Astrocyte (in vitro differentiated cells and primary cell): ENCODE measurements around the gene APCS. TPM values are rescaled to one million over a fixed set of nuclear protein-coding genes. Genes with fewer than 3 reads are reported as not detected.

Experiments
- DNase-seq: peaks from one replicate; pipeline ENCODE4 v3.0.0-alpha.2; 2010; ENCODE audit warnings: low read depth
- FAIRE-seq: peaks from 2 replicates; lab custom pipeline; 2011; peaks lifted over from hg19 to GRCh38; lab: Jason Lieb, UNC
- H2AFZ ChIP-seq: 2 replicates; pipeline ENCODE4 v1.6.0; 2012; ENCODE audit warnings: low read depth, low read length, inconsistent platforms
- H3K27ac ChIP-seq: 2 replicates; pipeline ENCODE4 v1.5.1; 2011; ENCODE audit warnings: low read depth, low read length, inconsistent platforms
- H3K27me3 ChIP-seq: 2 replicates; pipeline ENCODE4 v1.6.0; 2011; ENCODE audit warnings: low read length, inconsistent platforms; ENCODE audit not compliant: insufficient read depth
- H3K36me3 ChIP-seq: 2 replicates; pipeline ENCODE4 v1.5.1; 2011; ENCODE audit warnings: low read length, inconsistent platforms; ENCODE audit not compliant: insufficient read depth
- H3K4me1 ChIP-seq: 2 replicates; pipeline ENCODE4 v1.5.1; 2011; ENCODE audit warnings: low read length, inconsistent platforms; ENCODE audit not compliant: insufficient read depth
- H3K4me2 ChIP-seq: 2 replicates; pipeline ENCODE4 v1.6.0; 2012; ENCODE audit warnings: low read length, inconsistent platforms
- H3K4me3 ChIP-seq: 2 replicates; pipeline ENCODE4 v1.5.1; 2011; ENCODE audit warnings: low read depth, mild to moderate bottlenecking, low read length, inconsistent platforms; ENCODE audit not compliant: insufficient read depth
- H3K79me2 ChIP-seq: 2 replicates; pipeline ENCODE4 v1.6.0; 2012; ENCODE audit warnings: mild to moderate bottlenecking, low read length, inconsistent platforms; ENCODE audit not compliant: insufficient read depth
- H3K9ac ChIP-seq: 2 replicates; pipeline ENCODE4 v1.6.0; 2012; ENCODE audit warnings: mild to moderate bottlenecking, low read length, inconsistent platforms
- H3K9me3 ChIP-seq: 2 replicates; pipeline ENCODE4 v1.5.1; 2012; ENCODE audit warnings: low read depth, mild to moderate bottlenecking, low read length, inconsistent platforms; ENCODE audit not compliant: insufficient read depth
- H4K20me1 ChIP-seq: 2 replicates; pipeline ENCODE4 v1.6.0; 2012; ENCODE audit warnings: low read length, inconsistent platforms; ENCODE audit not compliant: insufficient read depth
- H3K27ac Mint-ChIP-seq: one replicate; pipeline ENCODE4 v1.8.0; 2021; ENCODE audit warnings: mild to moderate bottlenecking, mixed read lengths; ENCODE audit not compliant: unreplicated experiment
- H3K27me3 Mint-ChIP-seq: one replicate; pipeline ENCODE4 v1.8.0; 2021; ENCODE audit warnings: low read depth, mixed read lengths; ENCODE audit not compliant: unreplicated experiment
- H3K36me3 Mint-ChIP-seq: one replicate; pipeline ENCODE4 v1.8.0; 2021; ENCODE audit warnings: low read depth, mixed read lengths; ENCODE audit not compliant: unreplicated experiment
- H3K4me1 Mint-ChIP-seq: one replicate; pipeline ENCODE4 v1.8.0; 2021; ENCODE audit warnings: low read depth, mixed read lengths; ENCODE audit not compliant: unreplicated experiment
- H3K4me3 Mint-ChIP-seq: one replicate; pipeline ENCODE4 v1.8.0; 2021; ENCODE audit warnings: mild to moderate bottlenecking, moderate library complexity, mixed read lengths; ENCODE audit not compliant: unreplicated experiment
- H3K9me3 Mint-ChIP-seq: one replicate; pipeline ENCODE4 v1.8.0; 2021; ENCODE audit warnings: mild to moderate bottlenecking, mixed read lengths; ENCODE audit not compliant: unreplicated experiment
- EZH2 ChIP-seq: IDR thresholded peaks from 2 replicates; pipeline ENCODE4 v1.6.1; 2012; ENCODE audit warnings: mild to moderate bottlenecking, low read length, inconsistent platforms; ENCODE audit not compliant: insufficient read depth
- total RNA-seq: library from RNA; stranded (reverse); gene quantifications from 2 replicates; pipeline ENCODE4 v1.2.1, GENCODE V29; 2021
- TF ChIP-seq, protein P1 (sequence below): IDR thresholded peaks from 2 replicates; pipeline ENCODE4 v1.5.1; 2011; ENCODE audit warnings: low read depth, mild to moderate bottlenecking, inconsistent platforms, low read length, moderate library complexity; ENCODE audit not compliant: insufficient read depth

The APCS gene
- total RNA-seq, 1 donor from 2014 or later: not detected

DNA sequence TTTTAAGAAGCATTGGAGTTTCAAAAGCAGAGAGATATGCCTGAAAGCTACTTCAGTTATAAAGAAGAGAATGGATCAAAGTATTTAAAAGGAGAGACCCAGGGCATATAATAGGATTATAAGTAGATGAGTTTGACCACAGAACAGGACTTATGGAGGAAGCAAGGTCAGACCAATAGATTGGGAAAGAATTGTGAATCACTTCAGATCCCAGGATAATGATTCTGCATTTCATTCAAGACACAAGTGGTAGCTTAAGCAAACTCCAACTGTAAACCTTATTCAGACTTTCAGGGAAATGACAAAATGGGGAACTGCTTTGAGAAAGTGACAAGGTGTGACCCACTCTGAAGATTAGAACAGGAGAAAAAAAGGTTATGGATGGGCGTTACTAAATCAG, 32.9 kb upstream of the APCS start:
- FAIRE-seq (no peak), DNase-seq (no peak)
- Mint-ChIP-seq H3K27ac (no peak overlapping the region), H3K9me3 (no peaks in the 10 kb centered on the region), H3K4me3 (no peak overlapping the region), H3K36me3 (no peaks in the 10 kb centered on the region), H3K4me1 (no peaks in the 10 kb centered on the region), H3K27me3 (no peaks in the 10 kb centered on the region)
- Histone ChIP-seq H3K27me3 (no peaks in the 10 kb centered on the region), H2AFZ (no peak overlapping the region), H3K79me2 (no peaks in the 10 kb centered on the region), H3K9me3 (no peaks in the 10 kb centered on the region), H3K4me1 (no peaks in the 10 kb centered on the region), H3K36me3 (no peaks in the 10 kb centered on the region), H3K4me3 (no peak overlapping the region), H3K9ac (no peak overlapping the region), H3K4me2 (no peak overlapping the region), H4K20me1 (no peaks in the 10 kb centered on the region), H3K27ac (no peak overlapping the region)
- TF ChIP-seq, protein P1, sequence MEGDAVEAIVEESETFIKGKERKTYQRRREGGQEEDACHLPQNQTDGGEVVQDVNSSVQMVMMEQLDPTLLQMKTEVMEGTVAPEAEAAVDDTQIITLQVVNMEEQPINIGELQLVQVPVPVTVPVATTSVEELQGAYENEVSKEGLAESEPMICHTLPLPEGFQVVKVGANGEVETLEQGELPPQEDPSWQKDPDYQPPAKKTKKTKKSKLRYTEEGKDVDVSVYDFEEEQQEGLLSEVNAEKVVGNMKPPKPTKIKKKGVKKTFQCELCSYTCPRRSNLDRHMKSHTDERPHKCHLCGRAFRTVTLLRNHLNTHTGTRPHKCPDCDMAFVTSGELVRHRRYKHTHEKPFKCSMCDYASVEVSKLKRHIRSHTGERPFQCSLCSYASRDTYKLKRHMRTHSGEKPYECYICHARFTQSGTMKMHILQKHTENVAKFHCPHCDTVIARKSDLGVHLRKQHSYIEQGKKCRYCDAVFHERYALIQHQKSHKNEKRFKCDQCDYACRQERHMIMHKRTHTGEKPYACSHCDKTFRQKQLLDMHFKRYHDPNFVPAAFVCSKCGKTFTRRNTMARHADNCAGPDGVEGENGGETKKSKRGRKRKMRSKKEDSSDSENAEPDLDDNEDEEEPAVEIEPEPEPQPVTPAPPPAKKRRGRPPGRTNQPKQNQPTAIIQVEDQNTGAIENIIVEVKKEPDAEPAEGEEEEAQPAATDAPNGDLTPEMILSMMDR: no peak
- no peak for TF ChIP-seq EZH2

DNA sequence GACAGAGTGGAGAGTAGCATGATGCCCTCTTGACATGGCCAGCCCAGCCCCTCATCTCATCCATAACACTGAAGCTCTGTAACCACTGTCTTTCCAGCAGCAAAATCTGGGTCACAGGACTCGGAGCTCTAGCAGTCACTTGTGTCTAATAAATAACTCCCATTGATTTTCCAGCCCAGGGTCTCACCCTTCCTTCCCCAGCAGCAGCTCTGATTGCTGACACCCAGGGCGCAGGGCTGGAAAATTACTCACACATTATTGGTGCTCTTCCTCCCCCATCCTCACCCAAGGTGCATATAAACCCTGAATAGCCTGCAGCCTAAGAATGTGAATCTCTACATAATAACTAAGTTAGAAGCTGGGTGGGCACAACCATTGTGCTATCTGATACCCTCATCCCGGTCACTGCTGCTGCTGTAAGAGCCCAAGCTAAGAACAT, 30.7 kb upstream of the APCS start:
- Histone ChIP-seq H3K4me3 (no peak overlapping the region), H3K27ac (no peak overlapping the region), H3K79me2 (no peaks in the 10 kb centered on the region), H4K20me1 (no peaks in the 10 kb centered on the region), H2AFZ (no peak overlapping the region), H3K9me3 (no peaks in the 10 kb centered on the region), H3K9ac (no peak overlapping the region), H3K4me1 (no peaks in the 10 kb centered on the region), H3K4me2 (no peak overlapping the region), H3K27me3 (no peaks in the 10 kb centered on the region), H3K36me3 (no peaks in the 10 kb centered on the region)
- no peak for FAIRE-seq
- no peaks in the 10 kb centered on the region for H3K4me1 Mint-ChIP-seq
- no peak overlapping the region for H3K27ac Mint-ChIP-seq
- no peaks in the 10 kb centered on the region for H3K27me3 Mint-ChIP-seq
- no peaks in the 10 kb centered on the region for H3K36me3 Mint-ChIP-seq
- H3K4me3 Mint-ChIP-seq: no peak overlapping the region
- DNase-seq: no peak
- no peaks in the 10 kb centered on the region for H3K9me3 Mint-ChIP-seq
- no peak for TF ChIP-seq EZH2
- TF ChIP-seq, protein P1: no peak

DNA sequence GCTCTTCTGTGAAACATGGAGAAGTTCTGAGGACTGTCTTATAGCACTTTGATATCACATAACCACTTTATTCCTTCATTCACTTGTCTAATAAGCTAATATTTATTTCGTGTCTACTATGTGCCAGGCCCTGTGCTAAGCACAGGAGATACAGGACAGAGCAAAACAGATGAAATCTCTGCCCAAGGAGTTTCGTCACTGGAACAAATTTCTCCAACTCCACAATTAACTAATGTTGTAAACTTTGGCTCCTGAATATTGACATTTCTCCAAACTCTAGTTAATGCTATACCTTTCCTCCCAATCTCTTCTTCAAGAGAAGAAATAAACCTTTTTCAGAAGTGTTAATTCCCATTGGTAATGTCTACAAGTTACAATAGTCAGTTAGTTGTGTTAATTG, 27.0 kb upstream of the APCS start:
- no peak overlapping the region for H3K27ac Mint-ChIP-seq
- FAIRE-seq (no peak), DNase-seq (no peak)

More for the DNA sequence above, 27.0 kb upstream of the APCS start:
- H3K27ac ChIP-seq: no peak overlapping the region
- H3K4me1 ChIP-seq: no peaks in the 10 kb centered on the region
- H3K27me3 ChIP-seq: no peaks in the 10 kb centered on the region
- no peaks in the 10 kb centered on the region for H3K36me3 ChIP-seq
- H3K9ac ChIP-seq: no peak overlapping the region
- no peak overlapping the region for H2AFZ ChIP-seq
- H3K4me2 ChIP-seq: no peak overlapping the region
- no peaks in the 10 kb centered on the region for H3K4me1 Mint-ChIP-seq
- H3K27me3 Mint-ChIP-seq: no peaks in the 10 kb centered on the region
- H3K79me2 ChIP-seq: no peaks in the 10 kb centered on the region
- H3K9me3 Mint-ChIP-seq: no peaks in the 10 kb centered on the region
- no peak overlapping the region for H3K4me3 Mint-ChIP-seq
- no peak overlapping the region for H3K4me3 ChIP-seq
- no peaks in the 10 kb centered on the region for H3K36me3 Mint-ChIP-seq
- H4K20me1 ChIP-seq: no peaks in the 10 kb centered on the region
- TF ChIP-seq, protein P1: no peak
- TF ChIP-seq EZH2: no peak
- no peaks in the 10 kb centered on the region for H3K9me3 ChIP-seq
